ENCODE measurements around the gene CNPPD1. TPM values are rescaled to one million over a fixed set of nuclear protein-coding genes. Genes with fewer than 3 reads are reported as not detected.

CNPPD1 gene
- total RNA-seq (2014; rRNA removed; shearing (Covaris generic)), result 34.5 and 35.2 TPM in 2 replicates
- 43.8 and 43.9 TPM in 2 replicates for polyA plus RNA-seq (2016; fragmentation: Nextera tagmentation; extraction: Ambion mirVana)

DNA sequence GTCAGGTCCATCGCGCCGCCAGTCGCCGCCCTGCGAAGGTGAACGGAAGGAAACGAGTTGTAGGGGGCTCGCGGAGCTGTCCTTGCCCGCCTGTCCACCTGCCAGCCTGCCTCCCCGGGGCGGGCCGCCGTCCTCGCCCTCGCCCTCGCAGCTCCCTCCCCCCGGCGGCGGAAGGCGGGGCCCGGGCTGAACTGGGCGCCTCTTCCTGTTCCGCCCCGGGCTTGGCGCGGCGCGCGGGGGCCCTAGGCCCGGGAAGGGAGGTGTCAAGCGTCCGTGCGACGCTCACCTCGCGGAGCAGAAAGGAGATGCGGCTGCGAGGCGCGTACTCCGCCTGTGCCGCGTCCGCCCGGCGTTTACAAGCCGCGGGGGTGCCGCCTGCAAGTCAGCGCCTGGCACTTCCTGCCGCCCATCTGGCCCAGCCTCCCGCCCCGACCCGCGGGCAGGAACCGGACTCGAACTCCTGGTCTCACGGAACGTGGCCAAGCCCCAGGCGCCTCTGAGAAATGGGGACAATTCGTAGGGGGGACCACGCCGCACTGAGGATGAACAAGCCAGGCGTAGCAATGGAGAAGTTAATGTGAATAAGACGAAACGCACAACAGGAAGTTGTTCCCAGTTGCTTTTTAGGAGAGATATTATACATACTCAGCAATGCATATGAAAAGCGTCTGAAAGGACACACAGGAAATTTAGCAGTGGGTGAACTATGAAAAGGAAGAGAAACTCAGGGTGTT lies at the start of gene CNPPD1:
TSS of gene CNPPD1 (minus strand) at position 108 of the 734 bp plus-strand sequence. CDS start at position 11, 97 bp downstream.
- in situ Hi-C loops (cut with MboI), result no loop called here
- Histone ChIP-seq H3K9ac (peak within 1 kb of the TSS; percentile 95), H3K4me3 (peak within 1 kb of the TSS; percentile 92), H3K79me2 (ENCODE audit: insufficient read depth) (peaks cover 49% of the 10 kb centered on the region), H3K9me3 (ENCODE audit: low read depth) (no peaks in the 10 kb centered on the region), H3K4me1 (ENCODE audit: insufficient read depth) (peaks cover 22% of the 10 kb centered on the region), H2AFZ (peak within 1 kb of the TSS; percentile 79), H3K9me2 (ENCODE audit: insufficient read depth) (no peaks in the 10 kb centered on the region), H3K4me2 (ENCODE audit: unreplicated experiment) (peak within 1 kb of the TSS; percentile 98), H3K27me3 (replicated peaks; ENCODE audit: insufficient read depth) (no peaks in the 10 kb centered on the region), H4K20me1 (ENCODE audit: insufficient read depth) (no peaks in the 10 kb centered on the region; the same call in 1 of the 2 replicates), H3F3A (ENCODE audit: insufficient read depth) (peaks cover 8% of the 10 kb centered on the region; the same call in 1 of the 2 replicates), H3K27ac (peak within 1 kb of the TSS; percentile 98), H3K36me3 (ENCODE audit: low read depth) (peaks cover 26% of the 10 kb centered on the region; the same call in 1 of the 2 replicates)
- peak; percentile 90 for DNase-seq
- 0 to 1% methylated on average over 46 to 51 of the region's 69 CpGs for WGBS, 2 experiments (ENCODE audit: low coverage in 1 of 2, low lambda C conversion rate in 2 of 2, missing lambda C conversion rate in 2 of 2)
- TF ChIP-seq EZH2 (IDR thresholded peaks at IDR 0.05; ENCODE audit: insufficient read depth, poor library complexity, severe bottlenecking) (no peak), EZH2phosphoT487 (IDR thresholded peaks at IDR 0.05; ENCODE audit: insufficient read depth, low read depth) (no peak)

DNA sequence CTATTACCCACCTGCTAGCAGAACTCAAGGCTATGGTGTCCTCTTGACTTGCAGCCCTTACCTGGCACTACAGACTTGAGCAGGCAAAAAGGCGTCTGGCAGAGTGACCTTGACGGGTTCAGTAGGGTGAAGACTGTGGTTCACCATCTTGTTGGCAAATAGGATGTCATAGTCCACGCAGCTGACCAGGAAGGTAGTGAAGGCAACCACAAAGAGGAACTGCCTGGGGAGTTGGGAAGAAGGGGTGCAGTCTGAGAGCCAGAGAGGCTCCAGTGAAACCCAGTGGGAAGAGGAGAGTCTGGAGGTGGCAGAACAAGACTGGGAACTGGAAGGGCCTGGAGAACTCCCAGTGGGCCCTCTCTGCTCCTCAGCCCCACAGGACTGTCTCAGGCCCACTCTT lies 48.6 kb upstream of the CNPPD1 start:
- no peaks in the 10 kb centered on the region for H3K27me3 ChIP-seq (replicated peaks; ENCODE audit: insufficient read depth)
- H3K27ac ChIP-seq, result no peak overlapping the region
- no peaks in the 10 kb centered on the region for H4K20me1 ChIP-seq (ENCODE audit: insufficient read depth)
- H2AFZ ChIP-seq, result no peak overlapping the region
- peaks cover 44% of the 10 kb centered on the region for H3K79me2 ChIP-seq (ENCODE audit: insufficient read depth)
- in situ Hi-C loops (cut with MboI), result no loop called here
- H3K36me3 ChIP-seq (ENCODE audit: low read depth), result peaks cover 25% of the 10 kb centered on the region
- no peak overlapping the region for H3K4me3 ChIP-seq
- H3K9me3 ChIP-seq (ENCODE audit: low read depth), result no peaks in the 10 kb centered on the region
- peaks cover 10% of the 10 kb centered on the region; the same call in 1 of the 2 replicates for H3F3A ChIP-seq (ENCODE audit: insufficient read depth)
- H3K9me2 ChIP-seq (ENCODE audit: insufficient read depth), result no peaks in the 10 kb centered on the region
- 94 to 96% methylated on average over 3 of the region's 3 CpGs for WGBS, 2 experiments (ENCODE audit: low coverage in 1 of 2, low lambda C conversion rate in 2 of 2, missing lambda C conversion rate in 2 of 2)
- no peak overlapping the region for H3K9ac ChIP-seq
- DNase-seq, result no peak
- H3K4me1 ChIP-seq (ENCODE audit: insufficient read depth), result peaks cover 12% of the 10 kb centered on the region
- TF ChIP-seq EZH2phosphoT487 (IDR thresholded peaks at IDR 0.05; ENCODE audit: insufficient read depth, low read depth) (no peak), EZH2 (IDR thresholded peaks at IDR 0.05; ENCODE audit: insufficient read depth, poor library complexity, severe bottlenecking) (no peak)
- H3K4me2 ChIP-seq (ENCODE audit: unreplicated experiment), result no peak overlapping the region

DNA sequence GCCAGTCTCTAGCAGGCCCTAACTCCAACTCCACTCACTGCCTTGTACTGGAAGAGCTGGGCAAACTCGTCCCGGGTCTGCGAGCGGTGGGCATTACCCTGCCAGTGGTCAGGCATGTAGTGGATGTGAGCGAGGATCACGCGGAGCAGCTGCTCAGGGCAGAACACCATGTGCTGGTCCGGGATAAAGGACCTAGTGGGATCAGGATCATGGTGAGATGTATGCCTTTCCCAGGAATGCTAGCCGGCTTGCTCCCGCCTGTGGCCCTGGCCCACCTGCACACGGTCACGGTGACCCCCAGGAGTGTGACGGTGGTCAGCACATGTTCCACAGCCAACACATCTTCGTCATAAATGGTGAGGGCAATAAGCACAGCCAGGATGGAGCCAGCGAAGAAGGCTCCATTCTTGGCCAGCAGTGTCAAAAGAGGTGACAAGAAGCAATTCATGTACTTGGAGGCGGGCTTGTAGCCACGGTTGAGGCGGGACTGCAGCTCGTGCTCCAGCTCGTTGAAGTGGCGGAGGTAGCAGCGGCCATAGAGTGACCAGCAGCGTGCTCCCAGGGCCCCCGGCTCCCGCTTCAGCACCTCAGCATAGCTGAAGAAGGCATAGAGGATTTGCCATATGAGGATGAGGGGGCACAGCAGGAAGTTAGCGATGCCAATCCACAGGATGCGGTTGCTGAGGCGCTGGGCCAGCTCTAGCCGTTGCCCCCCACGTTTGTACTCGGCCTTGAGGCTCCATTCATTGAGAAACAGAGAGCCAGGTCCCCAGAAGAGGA lies 47.3 kb upstream of the CNPPD1 start:
- H3K36me3 ChIP-seq (ENCODE audit: low read depth), result peaks cover 25% of the 10 kb centered on the region
- no peaks in the 10 kb centered on the region for H3K9me2 ChIP-seq (ENCODE audit: insufficient read depth)
- H3K9ac ChIP-seq, result no peak overlapping the region
- no peak overlapping the region for H2AFZ ChIP-seq
- H3K4me3 ChIP-seq, result no peak overlapping the region
- H3K79me2 ChIP-seq (ENCODE audit: insufficient read depth), result peaks cover 41% of the 10 kb centered on the region
- H3F3A ChIP-seq (ENCODE audit: insufficient read depth), result peaks cover 16% of the 10 kb centered on the region
- no peak overlapping the region for H3K4me2 ChIP-seq (ENCODE audit: unreplicated experiment)
- TF ChIP-seq EZH2phosphoT487 (IDR thresholded peaks at IDR 0.05; ENCODE audit: insufficient read depth, low read depth), result no peak
- no peak for TF ChIP-seq EZH2 (IDR thresholded peaks at IDR 0.05; ENCODE audit: insufficient read depth, poor library complexity, severe bottlenecking)
- WGBS, 2 experiments (ENCODE audit: low coverage in 1 of 2, low lambda C conversion rate in 2 of 2, missing lambda C conversion rate in 2 of 2), result 93 to 94% methylated on average over 31 of the region's 31 CpGs
- H3K27ac ChIP-seq, result no peak overlapping the region
- no peak for DNase-seq
- in situ Hi-C loops (cut with MboI), result no loop called here
- H3K9me3 ChIP-seq (ENCODE audit: low read depth), result no peaks in the 10 kb centered on the region
- no peaks in the 10 kb centered on the region for H4K20me1 ChIP-seq (ENCODE audit: insufficient read depth)
- H3K27me3 ChIP-seq (replicated peaks; ENCODE audit: insufficient read depth), result no peaks in the 10 kb centered on the region
- peaks cover 17% of the 10 kb centered on the region for H3K4me1 ChIP-seq (ENCODE audit: insufficient read depth)

DNA sequence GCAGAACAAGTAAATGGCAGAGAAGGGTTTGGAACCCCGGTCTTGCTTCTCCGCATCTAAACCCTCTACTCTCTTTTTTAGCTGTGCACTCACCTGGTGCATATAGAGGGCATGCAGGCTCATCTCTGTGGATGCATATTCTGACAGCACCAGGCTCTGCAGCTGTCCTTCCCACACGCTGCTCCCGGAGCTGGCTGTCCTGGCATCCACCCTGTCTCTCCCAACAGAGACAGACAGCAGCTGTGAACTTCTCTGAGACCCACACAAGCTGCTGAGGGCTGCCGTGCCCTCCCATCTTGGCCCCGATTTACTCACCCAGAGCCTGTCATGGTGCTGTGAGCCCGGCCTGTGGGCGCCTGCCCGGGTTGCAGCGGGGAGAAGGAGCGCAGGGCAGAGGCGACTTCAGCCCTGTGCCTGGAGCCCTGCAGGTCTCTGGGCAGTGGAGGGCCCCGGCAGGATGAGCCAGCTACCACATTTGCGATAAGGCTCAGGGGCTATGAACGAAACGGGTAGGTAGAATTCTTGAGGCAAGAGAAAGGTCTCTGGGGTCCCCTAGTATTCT lies 45.3 kb upstream of the CNPPD1 start:
- H3K4me3 ChIP-seq, result no peak overlapping the region
- H3K9me3 ChIP-seq (ENCODE audit: low read depth), result no peaks in the 10 kb centered on the region
- peaks cover 17% of the 10 kb centered on the region for H3F3A ChIP-seq (ENCODE audit: insufficient read depth)
- H3K4me2 ChIP-seq (ENCODE audit: unreplicated experiment), result no peak overlapping the region
- no peak overlapping the region for H2AFZ ChIP-seq
- H3K36me3 ChIP-seq (ENCODE audit: low read depth), result peaks cover 25% of the 10 kb centered on the region
- H4K20me1 ChIP-seq (ENCODE audit: insufficient read depth), result no peaks in the 10 kb centered on the region
- no peaks in the 10 kb centered on the region for H3K9me2 ChIP-seq (ENCODE audit: insufficient read depth)
- no peak for DNase-seq
- WGBS, 2 experiments (ENCODE audit: low coverage in 1 of 2, low lambda C conversion rate in 2 of 2, missing lambda C conversion rate in 2 of 2), result 90% methylated on average over 16 of the region's 16 CpGs
- in situ Hi-C loops (cut with MboI), result no loop called here
- H3K27ac ChIP-seq, result no peak overlapping the region
- no peaks in the 10 kb centered on the region for H3K27me3 ChIP-seq (replicated peaks; ENCODE audit: insufficient read depth)
- peaks cover 11% of the 10 kb centered on the region for H3K4me1 ChIP-seq (ENCODE audit: insufficient read depth)
- no peak for TF ChIP-seq EZH2 (IDR thresholded peaks at IDR 0.05; ENCODE audit: insufficient read depth, poor library complexity, severe bottlenecking)
- no peak for TF ChIP-seq EZH2phosphoT487 (IDR thresholded peaks at IDR 0.05; ENCODE audit: insufficient read depth, low read depth)
- no peak overlapping the region for H3K9ac ChIP-seq
- H3K79me2 ChIP-seq (ENCODE audit: insufficient read depth), result peaks cover 22% of the 10 kb centered on the region
